ENCODE measurements around the gene SLC38A5. TPM values are rescaled to one million over a fixed set of nuclear protein-coding genes. Genes with fewer than 3 reads are reported as not detected.

Gene SLC38A5
- total RNA-seq, 1 experiment from 2014 or later = 50.6 TPM

DNA sequence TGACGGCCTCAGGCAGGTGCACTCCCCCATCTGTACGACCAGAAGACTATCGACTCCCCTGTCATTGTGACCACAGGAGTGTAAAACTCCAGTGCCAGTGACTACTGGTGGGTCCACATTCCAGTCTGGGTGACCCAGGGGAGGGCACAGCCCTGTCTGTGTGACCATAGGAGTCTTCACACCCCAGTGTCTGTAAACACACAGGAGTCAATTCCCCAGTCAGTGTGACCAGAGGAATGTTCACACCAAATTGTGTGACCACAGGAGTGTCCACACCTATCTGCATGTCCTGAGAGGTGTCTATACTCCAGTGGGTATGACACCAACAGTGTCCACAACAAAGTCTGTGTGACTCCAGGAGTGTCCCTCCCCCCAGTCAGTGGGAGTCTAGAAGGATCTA, 18.0 kb upstream of the SLC38A5 start (continued):
- TF ChIP-seq, protein P1, sequence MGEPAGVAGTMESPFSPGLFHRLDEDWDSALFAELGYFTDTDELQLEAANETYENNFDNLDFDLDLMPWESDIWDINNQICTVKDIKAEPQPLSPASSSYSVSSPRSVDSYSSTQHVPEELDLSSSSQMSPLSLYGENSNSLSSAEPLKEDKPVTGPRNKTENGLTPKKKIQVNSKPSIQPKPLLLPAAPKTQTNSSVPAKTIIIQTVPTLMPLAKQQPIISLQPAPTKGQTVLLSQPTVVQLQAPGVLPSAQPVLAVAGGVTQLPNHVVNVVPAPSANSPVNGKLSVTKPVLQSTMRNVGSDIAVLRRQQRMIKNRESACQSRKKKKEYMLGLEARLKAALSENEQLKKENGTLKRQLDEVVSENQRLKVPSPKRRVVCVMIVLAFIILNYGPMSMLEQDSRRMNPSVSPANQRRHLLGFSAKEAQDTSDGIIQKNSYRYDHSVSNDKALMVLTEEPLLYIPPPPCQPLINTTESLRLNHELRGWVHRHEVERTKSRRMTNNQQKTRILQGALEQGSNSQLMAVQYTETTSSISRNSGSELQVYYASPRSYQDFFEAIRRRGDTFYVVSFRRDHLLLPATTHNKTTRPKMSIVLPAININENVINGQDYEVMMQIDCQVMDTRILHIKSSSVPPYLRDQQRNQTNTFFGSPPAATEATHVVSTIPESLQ (CRISPR knock-in tag; IDR thresholded peaks at IDR 0.05) = no peak
- TF ChIP-seq EMX1 (CRISPR knock-in tag; IDR thresholded peaks at IDR 0.05) = no peak
- TF ChIP-seq NR3C1 (CRISPR knock-in tag; conservative IDR thresholded peaks at IDR 0.05; ENCODE audit: low read depth) = no peak
- no peak for TF ChIP-seq ATF1 (CRISPR knock-in tag; IDR thresholded peaks at IDR 0.05)
- TF ChIP-seq SMAD4 (CRISPR knock-in tag; IDR thresholded peaks at IDR 0.05) = no peak
- TF ChIP-seq TP53 (CRISPR knock-in tag; IDR thresholded peaks at IDR 0.05) = no peak
- TF ChIP-seq HMGXB4 (CRISPR knock-in tag; IDR thresholded peaks at IDR 0.05) = no peak
- TF ChIP-seq RORB (CRISPR knock-in tag; IDR thresholded peaks at IDR 0.05) = no peak

GRCh38 chrX:48487362-48487798, 17.3 kb upstream of the SLC38A5 start:
- no peak for DNase-seq (ENCODE audit: low spot score)
- ATAC-seq = no peak
- Mint-ChIP-seq H3K9me3 (no peaks in the 10 kb centered on the region), H3K4me3 (no peak overlapping the region), H3K4me1 (no peaks in the 10 kb centered on the region), H3K27ac (no peak overlapping the region), H3K27me3 (ENCODE audit: low read depth) (no peaks in the 10 kb centered on the region), H3K36me3 (peaks cover 10% of the 10 kb centered on the region; the same call in 1 of the 2 replicates)
- no peak for TF ChIP-seq NR2C2 (CRISPR knock-in tag; IDR thresholded peaks at IDR 0.05)
- ChIA-PET CTCF (no interaction called here), POLR2A (interaction anchor here (0.6 kb wide), 1 partner anchor 81 kb away, joined by 3 read pairs; no protein-coding TSS in a partner anchor)

GRCh38 chrX:48482526-48482925, 12.5 kb upstream of the SLC38A5 start:
- POLR2A ChIA-PET = no interaction called here
- TF ChIP-seq, protein P2, sequence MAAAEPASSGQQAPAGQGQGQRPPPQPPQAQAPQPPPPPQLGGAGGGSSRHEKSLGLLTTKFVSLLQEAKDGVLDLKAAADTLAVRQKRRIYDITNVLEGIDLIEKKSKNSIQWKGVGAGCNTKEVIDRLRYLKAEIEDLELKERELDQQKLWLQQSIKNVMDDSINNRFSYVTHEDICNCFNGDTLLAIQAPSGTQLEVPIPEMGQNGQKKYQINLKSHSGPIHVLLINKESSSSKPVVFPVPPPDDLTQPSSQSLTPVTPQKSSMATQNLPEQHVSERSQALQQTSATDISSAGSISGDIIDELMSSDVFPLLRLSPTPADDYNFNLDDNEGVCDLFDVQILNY (CRISPR knock-in tag; IDR thresholded peaks at IDR 0.05) = no peak
- TF ChIP-seq, protein P3, sequence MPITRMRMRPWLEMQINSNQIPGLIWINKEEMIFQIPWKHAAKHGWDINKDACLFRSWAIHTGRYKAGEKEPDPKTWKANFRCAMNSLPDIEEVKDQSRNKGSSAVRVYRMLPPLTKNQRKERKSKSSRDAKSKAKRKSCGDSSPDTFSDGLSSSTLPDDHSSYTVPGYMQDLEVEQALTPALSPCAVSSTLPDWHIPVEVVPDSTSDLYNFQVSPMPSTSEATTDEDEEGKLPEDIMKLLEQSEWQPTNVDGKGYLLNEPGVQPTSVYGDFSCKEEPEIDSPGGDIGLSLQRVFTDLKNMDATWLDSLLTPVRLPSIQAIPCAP (CRISPR knock-in tag; IDR thresholded peaks at IDR 0.05) = no peak
- TF ChIP-seq ZNF281 (CRISPR knock-in tag; IDR thresholded peaks at IDR 0.05) (no peak), ZNF416 (CRISPR knock-in tag; IDR thresholded peaks at IDR 0.05) (no peak), CREB1 (CRISPR knock-in tag; IDR thresholded peaks at IDR 0.05) (no peak), CBFB (CRISPR knock-in tag; IDR thresholded peaks at IDR 0.05; ENCODE audit: low read depth) (no peak)
- CTCF ChIA-PET = interaction anchor here (1.4 kb wide), 1 partner anchor 15 kb away, joined by 4 read pairs; no protein-coding TSS in a partner anchor

More at GRCh38 chrX:48482526-48482925, 12.5 kb upstream of the SLC38A5 start:
- Mint-ChIP-seq H3K27me3 (ENCODE audit: low read depth) (no peaks in the 10 kb centered on the region), H3K4me3 (no peak overlapping the region), H3K9me3 (no peaks in the 10 kb centered on the region), H3K27ac (no peak overlapping the region), H3K4me1 (0 out of 2 replicates have a peak, but pooled peaks cover under 1% of the 10 kb centered on the region), H3K36me3 (peaks cover 23% of the 10 kb centered on the region)
- ATAC-seq (no peak), DNase-seq (ENCODE audit: low spot score) (no peak)
